Neural progenitor cell (in vitro differentiated cells): Measurements from ENCODE around the gene SLC25A53. TPM values are rescaled to one million over a fixed set of nuclear protein-coding genes. Genes with fewer than 3 reads are reported as not detected.

ENCODE experiments used
- DNase-seq: peaks from one replicate; pipeline ENCODE4 v3.0.0-alpha.2; 2016; ENCODE audit warnings: low spot score
- H2AFZ ChIP-seq: fragments of 200-600 bp; sonication (generic); replicated peaks from 2 replicates; pipeline ENCODE4 v1.6.1; 2016; ENCODE audit warnings: antibody characterized with exemption
- H3F3A ChIP-seq: fragments of 200-600 bp; sonication (generic); 2 replicates; pipeline ENCODE4 v1.6.1; 2016; ENCODE audit warnings: antibody characterized with exemption, low read depth
- H3K27ac ChIP-seq: fragments of 200-600 bp; sonication (generic); 2 replicates; pipeline ENCODE4 v1.5.1; 2016; ENCODE audit warnings: mild to moderate bottlenecking
- H3K27me3 ChIP-seq: fragments of 200-600 bp; sonication (generic); 2 replicates; pipeline ENCODE4 v1.6.1; 2016; ENCODE audit warnings: mild to moderate bottlenecking, moderate library complexity
- H3K36me3 ChIP-seq: fragments of 200-600 bp; sonication (generic); 2 replicates; pipeline ENCODE4 v1.5.1; 2016
- H3K4me1 ChIP-seq: fragments of 200-600 bp; sonication (generic); 2 replicates; pipeline ENCODE4 v1.6.1; 2016; ENCODE audit warnings: mixed run types
- H3K4me2 ChIP-seq: fragments of 200-600 bp; sonication (generic); 2 replicates; pipeline ENCODE4 v1.6.1; 2016
- H3K4me3 ChIP-seq: fragments of 200-600 bp; sonication (generic); 2 replicates; pipeline ENCODE4 v1.5.1; 2016
- H3K79me2 ChIP-seq: fragments of 200-600 bp; sonication (generic); 2 replicates; pipeline ENCODE4 v1.6.1; 2016; ENCODE audit warnings: low read depth
- H3K9ac ChIP-seq: fragments of 200-600 bp; sonication (generic); 2 replicates; pipeline ENCODE4 v1.6.1; 2016
- H3K9me3 ChIP-seq: fragments of 200-600 bp; sonication (generic); 2 replicates; pipeline ENCODE4 v1.5.1; 2016; ENCODE audit warnings: low read depth
- H4K20me1 ChIP-seq: fragments of 200-600 bp; sonication (generic); 2 replicates; pipeline ENCODE4 v1.6.1; 2016; ENCODE audit warnings: low read depth
- H3K27ac Mint-ChIP-seq: 3 replicates; pipeline ENCODE4 v1.8.0; 2021; ENCODE audit warnings: mixed read lengths
- H3K27me3 Mint-ChIP-seq: 2 replicates; pipeline ENCODE4 v1.8.0; 2022; ENCODE audit warnings: low read depth, mild to moderate bottlenecking, inconsistent platforms, moderate library complexity, mixed read lengths; ENCODE audit not compliant: insufficient read depth
- H3K36me3 Mint-ChIP-seq: 3 replicates; pipeline ENCODE4 v1.8.0; 2021; ENCODE audit warnings: mixed read lengths
- H3K4me1 Mint-ChIP-seq: 3 replicates; pipeline ENCODE4 v1.8.0; 2021; ENCODE audit warnings: mixed read lengths
- H3K4me3 Mint-ChIP-seq: 3 replicates; pipeline ENCODE4 v1.8.0; 2021; ENCODE audit warnings: mild to moderate bottlenecking, moderate library complexity, mixed read lengths
- H3K9me3 Mint-ChIP-seq: 3 replicates; pipeline ENCODE4 v1.8.0; 2020; ENCODE audit warnings: mixed read lengths
- CTCF ChIP-seq: fragments of 200-600 bp; sonication (generic); IDR thresholded peaks from 2 replicates; pipeline ENCODE4 v1.5.1; 2017; ENCODE audit warnings: antibody characterized with exemption, mild to moderate bottlenecking
- EZH2 ChIP-seq: fragments of 200-600 bp; sonication (generic); IDR thresholded peaks from 2 replicates; pipeline ENCODE4 v1.6.1; 2017; ENCODE audit warnings: antibody characterized with exemption, mild to moderate bottlenecking, moderate library complexity
- EZH2phosphoT487 ChIP-seq: fragments of 200-600 bp; sonication (generic); IDR thresholded peaks from 2 replicates; pipeline ENCODE4 v1.6.1; 2017; ENCODE audit warnings: antibody characterized with exemption
- total RNA-seq: library from RNA; depleted of rRNA; stranded (reverse); fragments of >200 nt; gene quantifications from 2 replicates; pipeline ENCODE4 v1.2.3, GENCODE V29; 2015; ENCODE audit warnings: low replicate concordance

The SLC25A53 gene
- total RNA-seq, 1 donor from 2014 or later = 4.0 TPM

GRCh38 chrX:104085919-104086318, 70.9 kb downstream of the SLC25A53 start:
- no peak for TF ChIP-seq CTCF
- TF ChIP-seq EZH2 = no peak
- TF ChIP-seq EZH2phosphoT487 = no peak
- Histone ChIP-seq H3K9ac (no peak overlapping the region), H3K9me3 (no peaks in the 10 kb centered on the region)

GRCh38 chrX:104085477-104085876, 71.3 kb downstream of the SLC25A53 start:
- Histone ChIP-seq H3K79me2 (no peaks in the 10 kb centered on the region), H2AFZ (no peak overlapping the region), H3K4me1 (no peaks in the 10 kb centered on the region), H3K4me2 (no peak overlapping the region), H3K27ac (no peak overlapping the region), H3K27me3 (peaks cover 15% of the 10 kb centered on the region), H4K20me1 (no peaks in the 10 kb centered on the region), H3K9me3 (no peaks in the 10 kb centered on the region), H3K4me3 (no peak overlapping the region), H3F3A (no peaks in the 10 kb centered on the region), H3K9ac (no peak overlapping the region), H3K36me3 (no peaks in the 10 kb centered on the region)
- TF ChIP-seq EZH2 (no peak), CTCF (no peak), EZH2phosphoT487 (no peak)
- peaks cover 2% of the 10 kb centered on the region for H3K9me3 Mint-ChIP-seq
- H3K4me3 Mint-ChIP-seq = no peak overlapping the region
- no peaks in the 10 kb centered on the region for H3K27me3 Mint-ChIP-seq
- H3K27ac Mint-ChIP-seq = no peak overlapping the region
- no peaks in the 10 kb centered on the region for H3K4me1 Mint-ChIP-seq
- no peak for DNase-seq
- no peaks in the 10 kb centered on the region for H3K36me3 Mint-ChIP-seq

More at GRCh38 chrX:104085919-104086318, 70.9 kb downstream of the SLC25A53 start:
- Histone ChIP-seq H2AFZ (no peak overlapping the region), H3K4me1 (no peaks in the 10 kb centered on the region), H3K4me3 (no peak overlapping the region), H3K27me3 (peaks cover 20% of the 10 kb centered on the region), H3K36me3 (no peaks in the 10 kb centered on the region), H4K20me1 (no peaks in the 10 kb centered on the region), H3F3A (no peaks in the 10 kb centered on the region), H3K4me2 (no peak overlapping the region), H3K79me2 (no peaks in the 10 kb centered on the region), H3K27ac (no peak overlapping the region)
- Mint-ChIP-seq H3K9me3 (peaks cover 2% of the 10 kb centered on the region), H3K36me3 (no peaks in the 10 kb centered on the region), H3K4me3 (no peak overlapping the region), H3K27ac (no peak overlapping the region), H3K27me3 (no peaks in the 10 kb centered on the region), H3K4me1 (no peaks in the 10 kb centered on the region)
- DNase-seq = no peak

GRCh38 chrX:104084534-104085277, 72.1 kb downstream of the SLC25A53 start:
- no peak overlapping the region for H3K27ac Mint-ChIP-seq
- DNase-seq = no peak
- TF ChIP-seq EZH2 = no peak
- no peak for TF ChIP-seq EZH2phosphoT487
- TF ChIP-seq CTCF = no peak
- no peaks in the 10 kb centered on the region for H3K27me3 Mint-ChIP-seq
- no peak overlapping the region for H3K4me3 Mint-ChIP-seq
- Histone ChIP-seq H3K79me2 (no peaks in the 10 kb centered on the region), H3K9ac (no peak overlapping the region), H3K36me3 (no peaks in the 10 kb centered on the region), H3K4me3 (no peak overlapping the region), H3K27me3 (peaks cover 9% of the 10 kb centered on the region), H3F3A (no peaks in the 10 kb centered on the region), H4K20me1 (no peaks in the 10 kb centered on the region), H3K9me3 (no peaks in the 10 kb centered on the region), H3K27ac (no peak overlapping the region), H3K4me1 (no peaks in the 10 kb centered on the region), H3K4me2 (no peak overlapping the region), H2AFZ (no peak overlapping the region)
- no peaks in the 10 kb centered on the region for H3K36me3 Mint-ChIP-seq
- H3K4me1 Mint-ChIP-seq = no peaks in the 10 kb centered on the region
- peaks cover 2% of the 10 kb centered on the region for H3K9me3 Mint-ChIP-seq
